Central memory CD8-positive, alpha-beta T cell (primary cell): Measurements from ENCODE around the gene TSPAN31.

Experiments used
- ATAC-seq: fragments of 150-1000 bp; cut with Tn5 transposase; replicated peaks from 2 replicates; pipeline ENCODE4 v1.10.0; 2022; ENCODE audit warnings: mild to moderate bottlenecking, moderate FRiP score, moderate number of reproducible peaks; ENCODE audit not compliant: poor library complexity, severe bottlenecking; ENCODE audit errors: extremely low read depth
- DNase-seq, 2 donors: peaks; one replicate each; pipeline ENCODE4 v3.0.0; 2021; ENCODE audit warnings: low spot score in 2 of 2
- H3K27ac Mint-ChIP-seq: one replicate; pipeline ENCODE4 v1.8.0; 2022; ENCODE audit warnings: low read depth, mild to moderate bottlenecking, moderate library complexity, mixed read lengths
- H3K27me3 Mint-ChIP-seq: one replicate; pipeline ENCODE4 v1.8.0; 2022; ENCODE audit warnings: mixed read lengths
- H3K36me3 Mint-ChIP-seq: one replicate; pipeline ENCODE4 v1.8.0; 2022; ENCODE audit warnings: mild to moderate bottlenecking, moderate library complexity, mixed read lengths; ENCODE audit not compliant: insufficient read depth
- H3K4me1 Mint-ChIP-seq: one replicate; pipeline ENCODE4 v1.8.0; 2022; ENCODE audit warnings: mixed read lengths
- H3K4me3 Mint-ChIP-seq: one replicate; pipeline ENCODE4 v1.8.0; 2022; ENCODE audit warnings: mild to moderate bottlenecking, moderate library complexity, mixed read lengths
- H3K9me3 Mint-ChIP-seq: one replicate; pipeline ENCODE4 v1.8.0; 2022; ENCODE audit warnings: mixed read lengths

Gene TSPAN31

GRCh38 chr12:57724936-57725740 is 19.7 kb upstream of the TSPAN31 start:
- DNase-seq (no peak), ATAC-seq (no peak)
- Mint-ChIP-seq H3K27ac (peak overlapping the region; percentile 87), H3K27me3 (no peaks in the 10 kb centered on the region), H3K4me1 (peaks cover 39% of the 10 kb centered on the region), H3K9me3 (no peaks in the 10 kb centered on the region), H3K4me3 (no peak overlapping the region), H3K36me3 (peaks cover 47% of the 10 kb centered on the region)

GRCh38 chr12:57725851-57726150 is 19.0 kb upstream of the TSPAN31 start:
- Mint-ChIP-seq H3K4me1 (peaks cover 39% of the 10 kb centered on the region), H3K27ac (no peak overlapping the region), H3K9me3 (no peaks in the 10 kb centered on the region)

GRCh38 chr12:57726151-57726883 is 18.5 kb upstream of the TSPAN31 start:
- Mint-ChIP-seq H3K36me3 (peaks cover 51% of the 10 kb centered on the region), H3K4me3 (no peak overlapping the region)

More at GRCh38 chr12:57725851-57726150, 19.0 kb upstream of the TSPAN31 start:
- DNase-seq (no peak), ATAC-seq (no peak)
- Mint-ChIP-seq H3K4me3 (no peak overlapping the region), H3K27me3 (no peaks in the 10 kb centered on the region), H3K36me3 (peaks cover 50% of the 10 kb centered on the region)

GRCh38 chr12:57726884-57727757 is 17.7 kb upstream of the TSPAN31 start:
- peak overlapping the region; percentile 58 for H3K27ac Mint-ChIP-seq
- no peaks in the 10 kb centered on the region for H3K9me3 Mint-ChIP-seq
- peaks cover 32% of the 10 kb centered on the region for H3K4me1 Mint-ChIP-seq
- H3K27me3 Mint-ChIP-seq, result no peaks in the 10 kb centered on the region
- DNase-seq, result no peak
- peaks cover 54% of the 10 kb centered on the region for H3K36me3 Mint-ChIP-seq
- no peak overlapping the region for H3K4me3 Mint-ChIP-seq
- no peak for ATAC-seq

More at GRCh38 chr12:57726151-57726883, 18.5 kb upstream of the TSPAN31 start:
- Mint-ChIP-seq H3K4me1 (peaks cover 39% of the 10 kb centered on the region), H3K9me3 (no peaks in the 10 kb centered on the region), H3K27me3 (no peaks in the 10 kb centered on the region), H3K27ac (no peak overlapping the region)
- ATAC-seq (no peak), DNase-seq (no peak)

- Mint-ChIP-seq H3K4me1 (peaks cover 35% of the 10 kb centered on the region), H3K9me3 (no peaks in the 10 kb centered on the region), H3K36me3 (peaks cover 60% of the 10 kb centered on the region), H3K4me3 (no peak overlapping the region), H3K27ac (peak overlapping the region; percentile 58), H3K27me3 (no peaks in the 10 kb centered on the region)
- ATAC-seq (no peak), DNase-seq (no peak)
Observed at GRCh38 chr12:57727758-57728395, 17.0 kb upstream of the TSPAN31 start.

GRCh38 chr12:57729321-57729844 is 15.5 kb upstream of the TSPAN31 start:
- H3K27me3 Mint-ChIP-seq, result no peaks in the 10 kb centered on the region
- H3K36me3 Mint-ChIP-seq, result peaks cover 69% of the 10 kb centered on the region
- H3K9me3 Mint-ChIP-seq, result no peaks in the 10 kb centered on the region
- H3K4me1 Mint-ChIP-seq, result peaks cover 27% of the 10 kb centered on the region
- DNase-seq, result no peak
- peak overlapping the region; percentile 58 for H3K27ac Mint-ChIP-seq
- no peak for ATAC-seq
- no peak overlapping the region for H3K4me3 Mint-ChIP-seq

- peaks cover 29% of the 10 kb centered on the region for H3K4me1 Mint-ChIP-seq
- peaks cover 61% of the 10 kb centered on the region for H3K36me3 Mint-ChIP-seq
- no peaks in the 10 kb centered on the region for H3K27me3 Mint-ChIP-seq
- peak overlapping the region; percentile 22 for H3K27ac Mint-ChIP-seq
- no peaks in the 10 kb centered on the region for H3K9me3 Mint-ChIP-seq
- H3K4me3 Mint-ChIP-seq, result no peak overlapping the region
- DNase-seq, result no peak
- no peak for ATAC-seq
Observed at GRCh38 chr12:57730336-57731067, 14.3 kb upstream of the TSPAN31 start.

- Mint-ChIP-seq H3K4me3 (no peak overlapping the region), H3K4me1 (peaks cover 35% of the 10 kb centered on the region), H3K9me3 (no peaks in the 10 kb centered on the region), H3K36me3 (peaks cover 58% of the 10 kb centered on the region), H3K27ac (no peak overlapping the region), H3K27me3 (no peaks in the 10 kb centered on the region)
- no peak for DNase-seq
- no peak for ATAC-seq
Observed at GRCh38 chr12:57731411-57732080, 13.3 kb upstream of the TSPAN31 start.

- Mint-ChIP-seq H3K27me3 (no peaks in the 10 kb centered on the region), H3K4me3 (no peak overlapping the region), H3K4me1 (peaks cover 41% of the 10 kb centered on the region), H3K36me3 (peaks cover 56% of the 10 kb centered on the region), H3K9me3 (no peaks in the 10 kb centered on the region), H3K27ac (peak overlapping the region; percentile 14)
- no peak for ATAC-seq
- DNase-seq, result no peak
Observed at GRCh38 chr12:57732270-57732669, 12.6 kb upstream of the TSPAN31 start.

GRCh38 chr12:57732726-57733593 is 11.9 kb upstream of the TSPAN31 start:
- H3K4me1 Mint-ChIP-seq, result peaks cover 38% of the 10 kb centered on the region
- no peak for DNase-seq
- H3K27me3 Mint-ChIP-seq, result no peaks in the 10 kb centered on the region
- no peaks in the 10 kb centered on the region for H3K9me3 Mint-ChIP-seq
- peak overlapping the region; percentile 14 for H3K27ac Mint-ChIP-seq
- peaks cover 52% of the 10 kb centered on the region for H3K36me3 Mint-ChIP-seq
- no peak overlapping the region for H3K4me3 Mint-ChIP-seq
- ATAC-seq, result no peak
